Measurements from ENCODE around the gene ZNF565.
"Not testable (repeated sequence)": the region's sequence is repeated elsewhere in the genome, so short reads cannot be mapped to it uniquely, and the experiment has no call there.

ZNF565 gene

DNA sequence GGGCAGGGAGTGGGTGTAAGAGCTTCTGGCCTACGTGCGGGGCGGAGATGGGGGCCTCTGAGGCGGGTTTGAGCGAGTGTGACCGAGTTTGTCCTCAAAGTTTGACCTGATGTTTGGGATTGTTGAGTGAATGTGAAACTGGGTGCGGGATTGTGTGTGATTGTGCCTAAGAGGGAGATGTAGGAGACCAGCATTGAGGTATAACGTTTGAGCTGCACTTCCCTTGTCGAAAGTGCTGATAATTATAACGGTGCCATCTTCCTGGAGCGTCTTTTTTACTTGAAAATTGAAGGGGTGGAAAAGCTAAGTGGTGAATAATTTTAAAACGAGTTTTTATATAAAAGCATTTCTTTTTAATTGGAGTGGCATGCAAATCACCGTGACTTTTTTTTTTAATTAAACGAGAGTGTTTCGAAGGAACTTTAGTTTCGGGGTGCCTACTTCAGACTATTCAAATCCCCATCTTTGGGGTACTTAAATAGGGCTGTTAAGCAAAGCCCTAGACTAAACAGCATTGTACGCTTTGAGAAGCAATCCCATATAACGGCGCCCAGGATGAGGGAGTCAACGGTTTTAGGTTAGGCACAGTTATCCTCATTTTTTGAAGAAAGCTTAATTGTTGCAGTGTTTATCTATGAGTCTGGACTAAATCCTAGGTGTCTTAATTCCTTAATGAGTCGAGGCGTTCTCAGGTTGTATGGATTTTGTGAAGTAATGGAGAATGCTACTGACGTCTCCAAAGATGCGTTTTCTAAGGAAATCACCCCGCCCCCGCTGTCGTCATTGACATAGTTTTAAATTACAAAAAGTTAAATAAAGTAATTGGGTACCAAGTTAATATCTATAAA is 1.0 kb upstream of the ZNF565 start:
- DNase-seq, result peak; percentile 93

DNA sequence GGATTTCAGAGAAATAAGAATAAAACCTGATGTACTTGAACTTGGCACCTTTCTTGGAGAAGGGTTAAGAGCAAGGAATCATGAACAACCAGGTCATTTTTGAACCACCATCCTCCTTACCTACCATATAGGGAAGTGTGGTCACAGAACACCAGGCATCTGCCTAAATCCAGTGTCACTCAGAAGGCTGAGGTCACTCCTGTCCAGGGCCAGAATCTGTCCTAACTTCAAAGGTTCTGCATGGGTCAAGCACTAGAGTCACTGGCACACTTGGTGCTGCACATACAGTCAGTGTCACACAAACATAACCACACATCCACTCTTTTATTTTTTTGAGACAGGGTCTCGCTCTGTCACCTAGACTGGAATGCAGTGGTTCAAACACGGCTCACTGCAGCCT is 1.6 kb downstream of the ZNF565 start:
- no peak for DNase-seq

DNA sequence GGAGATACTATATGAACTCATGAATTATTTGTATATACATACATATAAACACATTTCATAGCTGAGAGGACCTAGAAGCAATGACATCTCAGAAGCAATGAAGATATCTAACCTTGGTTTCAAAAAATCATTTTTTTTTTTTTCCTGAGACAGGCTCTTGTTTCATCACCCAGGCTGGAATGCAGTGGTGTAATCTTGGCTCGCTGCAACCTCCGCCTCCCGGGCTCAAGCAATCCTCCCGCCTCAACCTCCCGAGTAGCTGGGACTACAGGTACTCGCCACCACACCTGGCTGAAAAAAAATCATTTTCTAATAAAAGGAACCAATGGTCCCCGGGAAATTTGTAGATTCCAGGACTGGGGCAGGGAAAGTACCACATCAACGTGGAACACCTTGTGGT is 4.0 kb downstream of the ZNF565 start:
- DNase-seq, result no peak

DNA sequence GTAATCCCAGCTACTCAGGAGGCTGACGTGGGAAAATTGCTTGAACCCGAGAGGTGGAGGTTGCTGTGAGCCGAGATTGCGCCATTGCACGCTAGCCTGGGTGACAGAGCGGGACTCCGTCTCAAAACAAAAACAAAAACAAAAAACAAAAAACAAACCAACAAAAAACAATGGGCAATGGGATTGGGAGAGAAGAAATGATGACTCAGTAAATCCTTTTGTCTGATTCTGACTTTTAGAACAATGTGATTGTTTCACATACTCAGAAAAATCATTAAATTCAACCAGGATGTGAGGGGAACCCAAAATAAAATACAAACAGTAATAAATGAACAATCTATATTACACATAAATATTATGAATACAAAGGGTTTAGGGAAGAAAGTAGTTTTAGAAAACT is 5.1 kb downstream of the ZNF565 start:
- DNase-seq, result no peak

DNA sequence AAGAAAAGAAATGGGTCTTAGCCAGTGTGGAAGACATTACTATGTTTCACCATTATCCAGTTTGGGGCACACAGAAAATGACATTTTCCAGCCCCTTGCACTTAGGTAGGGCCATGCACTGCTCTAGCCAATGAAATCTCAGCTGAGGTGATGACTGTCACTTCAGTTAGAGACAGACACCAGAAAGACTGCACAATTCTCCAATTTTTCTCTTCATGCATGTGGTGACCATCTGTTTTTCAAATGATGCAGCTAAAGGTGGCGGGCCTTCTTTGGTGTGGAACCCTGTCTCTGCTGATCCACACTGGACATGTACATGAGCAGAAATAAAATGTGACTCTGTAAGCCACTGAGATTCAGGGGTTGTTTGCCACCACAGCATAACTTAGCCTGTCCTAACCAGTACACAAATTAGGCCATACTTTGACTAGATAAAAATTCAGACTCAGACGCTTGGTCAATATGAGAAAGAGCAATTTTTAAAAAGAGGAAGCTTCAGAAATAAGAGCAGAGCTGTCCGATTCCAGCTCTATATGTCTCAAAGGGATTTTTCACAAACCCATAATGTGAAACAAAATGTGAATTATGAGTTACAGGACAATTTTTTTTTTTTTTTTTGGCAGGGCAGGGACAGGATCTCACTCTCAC is 6.7 kb downstream of the ZNF565 start:
- DNase-seq, result no peak

DNA sequence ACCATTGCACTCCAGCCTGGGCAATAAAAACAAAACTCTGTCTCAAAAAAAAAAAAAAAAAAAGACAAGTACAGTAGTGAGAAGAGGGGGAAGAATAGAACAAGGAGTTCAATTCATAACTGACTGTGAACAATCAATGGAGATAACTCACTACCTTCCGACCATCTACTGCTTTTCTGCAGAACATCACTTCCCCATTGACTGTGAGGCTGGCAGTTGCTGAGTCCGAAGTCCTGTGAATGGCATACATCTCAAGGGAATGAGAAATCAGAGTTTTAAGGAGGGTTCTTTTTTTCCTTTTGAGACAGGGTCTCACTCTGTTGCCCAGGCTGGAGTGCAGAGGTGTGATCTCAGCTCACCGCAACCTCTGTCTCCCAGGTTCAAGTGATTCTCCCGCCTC is 11.2 kb downstream of the ZNF565 start:
- no peak for DNase-seq

DNA sequence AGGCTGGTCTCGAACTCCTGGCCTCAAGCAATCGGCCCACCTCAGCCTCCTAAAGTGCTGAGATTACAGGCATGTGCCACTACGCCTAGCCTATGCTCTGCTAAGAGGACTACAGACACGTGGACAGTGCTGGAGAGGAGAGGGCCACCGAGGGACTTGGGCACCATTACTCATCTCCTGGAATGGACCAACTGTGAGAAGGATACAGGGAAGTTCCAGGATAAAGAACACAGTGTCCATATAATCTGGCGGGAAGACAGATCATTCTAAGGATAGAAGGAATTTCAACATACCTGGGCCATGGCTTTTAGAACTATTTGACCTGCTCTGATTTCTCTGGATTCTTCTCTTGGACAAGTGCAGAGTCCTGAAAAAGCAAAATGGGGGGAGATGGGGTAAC is 12.8 kb downstream of the ZNF565 start:
- no peak for DNase-seq

DNA sequence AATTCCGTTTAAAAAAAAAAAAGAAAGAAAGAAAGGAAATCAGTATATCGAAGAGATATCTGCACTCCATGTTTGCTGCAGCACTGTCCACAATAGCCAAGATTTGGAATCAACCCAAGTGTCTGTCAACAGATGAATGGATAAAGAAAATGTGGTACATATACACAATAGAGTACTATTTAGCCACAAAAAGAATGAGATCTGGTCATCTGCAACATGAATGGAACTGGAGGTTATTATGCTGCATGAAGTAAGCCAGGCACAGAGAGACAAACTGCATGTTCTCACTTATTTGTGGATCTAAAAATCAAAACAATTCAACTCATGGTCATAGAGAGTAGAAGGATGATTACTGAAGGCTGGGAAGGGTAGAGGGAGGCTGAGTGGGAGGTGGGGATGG is 16.3 kb downstream of the ZNF565 start:
- no peak for DNase-seq

DNA sequence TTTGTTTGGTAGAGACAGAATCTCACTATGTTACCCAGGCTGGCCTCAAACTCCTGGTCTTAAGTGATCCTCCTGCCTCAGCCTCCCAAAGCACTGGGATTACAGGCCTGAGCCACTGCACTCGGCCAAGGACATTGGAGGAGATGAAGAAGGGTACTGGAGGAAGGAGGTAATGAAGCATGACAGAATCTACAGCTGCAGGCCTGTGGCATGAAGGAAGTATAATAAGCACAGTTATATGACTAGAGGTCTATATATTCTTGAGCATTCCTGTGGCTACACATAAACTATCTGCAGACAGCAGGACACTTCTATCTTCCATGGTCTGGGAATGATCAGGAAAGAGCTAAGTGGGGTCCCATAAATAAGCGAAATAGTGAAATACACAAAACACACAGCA is 18.2 kb downstream of the ZNF565 start:
- DNase-seq, result no peak

DNA sequence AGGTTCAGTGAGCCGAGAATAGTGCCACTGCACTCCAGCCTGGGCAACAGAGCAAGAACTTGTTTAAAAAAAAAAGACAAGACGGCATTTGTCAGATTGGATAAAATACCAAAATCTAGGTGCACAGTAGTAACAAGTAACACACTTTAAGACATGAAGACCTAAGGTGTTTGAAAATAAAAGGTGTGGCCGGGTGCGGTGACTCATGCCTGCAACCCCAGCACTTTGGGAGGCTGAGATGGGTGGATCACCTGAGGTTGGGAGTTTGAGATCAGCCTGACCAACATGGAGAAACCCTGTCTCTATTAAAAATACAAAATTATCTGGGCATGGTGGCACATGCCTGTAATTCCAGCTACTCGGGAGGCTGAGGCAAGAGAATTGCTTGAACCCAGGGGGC is 27.7 kb downstream of the ZNF565 start:
- DNase-seq, result not testable (repeated sequence)

DNA sequence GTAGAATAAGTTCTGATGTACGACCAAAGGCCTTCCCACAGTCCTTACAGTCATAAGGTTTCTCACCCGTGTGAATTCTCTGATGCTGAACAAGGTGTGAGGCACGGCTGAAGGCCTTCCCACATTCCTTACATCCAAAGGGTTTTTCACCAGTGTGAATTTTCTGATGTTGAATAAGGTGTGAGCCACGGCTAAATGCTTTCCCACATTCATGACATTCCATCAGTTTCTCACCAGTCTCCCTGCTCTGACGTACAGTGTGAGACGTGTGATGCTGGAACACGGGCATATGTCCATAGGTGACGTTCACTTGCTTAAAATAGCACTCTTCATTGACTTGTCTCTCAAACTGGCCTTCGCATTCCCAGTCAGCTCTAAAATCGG is 31.2 kb downstream of the ZNF565 start:
- DNase-seq, result no peak

DNA sequence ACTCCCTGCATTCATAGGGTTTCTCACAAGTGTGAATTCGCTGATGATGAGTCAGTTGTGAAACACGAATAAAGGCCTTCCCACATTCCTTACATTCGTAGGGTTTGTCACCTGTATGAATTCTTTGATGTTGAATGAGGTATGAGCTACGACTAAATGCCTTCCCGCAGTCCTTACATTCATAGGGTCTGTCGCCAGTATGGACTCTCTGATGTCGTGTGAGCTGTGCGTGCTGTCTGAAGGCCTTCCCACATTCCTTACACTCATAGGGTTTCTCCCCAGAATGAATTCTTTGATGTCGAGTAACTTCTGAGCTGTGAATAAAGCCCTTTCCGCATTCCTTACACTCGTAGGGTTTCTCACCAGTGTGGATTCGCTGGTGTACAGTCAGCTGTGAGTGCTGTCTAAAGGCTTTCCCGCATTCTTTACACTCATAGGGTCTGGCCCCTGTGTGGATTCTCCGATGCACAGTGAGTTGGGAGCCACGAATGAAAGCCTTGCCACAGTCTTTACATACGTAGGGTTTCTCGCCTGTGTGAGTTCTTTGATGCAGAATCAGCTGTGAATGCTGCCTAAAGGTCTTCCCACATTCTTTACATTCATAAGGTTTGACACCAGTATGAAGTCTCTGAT is 31.7 kb downstream of the ZNF565 start:
- DNase-seq, result no peak

DNA sequence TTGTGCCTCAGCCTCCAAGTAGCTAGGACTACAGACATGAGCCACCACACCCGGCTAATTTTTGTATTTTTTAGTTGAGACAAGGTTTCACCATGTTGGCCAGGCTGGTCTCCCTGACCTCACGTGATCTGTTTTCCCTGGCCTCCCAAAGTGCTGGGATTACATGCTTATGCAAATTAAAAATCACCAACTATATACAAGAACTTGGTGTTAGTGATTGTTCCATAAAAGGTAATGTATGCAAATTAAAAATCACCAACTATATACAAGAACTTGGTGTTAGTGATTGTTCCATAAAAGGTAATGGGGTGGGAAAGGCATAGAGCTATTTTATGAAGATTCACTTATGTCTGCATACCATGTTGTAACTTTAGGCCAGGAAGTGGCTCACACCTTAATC is 35.4 kb downstream of the ZNF565 start:
- not testable (repeated sequence) for DNase-seq

DNA sequence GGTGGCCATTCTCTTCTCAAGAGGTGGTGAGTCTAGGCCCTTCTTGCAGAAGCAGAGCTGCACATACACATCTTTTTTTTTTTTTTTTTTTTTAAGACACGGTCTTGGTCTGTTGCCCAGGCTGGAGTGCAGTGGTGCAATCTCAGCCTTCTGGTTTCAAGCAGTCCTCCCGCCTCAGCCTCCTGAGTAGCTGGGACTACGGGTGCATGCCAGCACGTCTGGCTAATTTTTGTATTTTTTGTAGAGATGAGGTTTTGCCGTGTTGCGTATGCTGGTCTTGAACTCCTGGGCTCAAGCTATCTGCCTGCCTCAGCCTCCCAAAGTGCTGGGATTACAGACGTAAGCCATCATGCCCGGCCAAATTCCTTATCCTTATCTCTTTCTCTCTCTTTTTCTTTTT is 40.6 kb downstream of the ZNF565 start:
- DNase-seq, result not testable (repeated sequence)

DNA sequence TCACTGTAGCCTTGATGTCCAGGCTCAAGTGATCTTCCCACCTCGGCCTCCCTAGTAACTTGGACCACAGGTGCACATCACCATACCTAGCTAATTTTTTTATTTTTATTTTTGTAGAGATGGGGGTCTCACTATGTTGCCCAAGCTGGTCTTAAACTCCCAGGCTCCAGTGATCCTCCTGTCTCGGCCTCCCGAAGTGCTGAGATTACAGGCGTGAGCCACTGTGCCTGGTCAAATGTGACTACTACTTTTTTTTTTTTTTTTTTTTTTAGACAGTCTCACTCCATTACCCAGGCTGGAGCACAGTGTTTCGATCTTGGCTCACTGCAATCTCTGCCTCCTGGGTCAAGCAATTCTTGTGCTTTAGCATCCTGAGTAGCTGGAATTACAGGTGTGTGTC is 41.6 kb downstream of the ZNF565 start:
- DNase-seq, result no peak

DNA sequence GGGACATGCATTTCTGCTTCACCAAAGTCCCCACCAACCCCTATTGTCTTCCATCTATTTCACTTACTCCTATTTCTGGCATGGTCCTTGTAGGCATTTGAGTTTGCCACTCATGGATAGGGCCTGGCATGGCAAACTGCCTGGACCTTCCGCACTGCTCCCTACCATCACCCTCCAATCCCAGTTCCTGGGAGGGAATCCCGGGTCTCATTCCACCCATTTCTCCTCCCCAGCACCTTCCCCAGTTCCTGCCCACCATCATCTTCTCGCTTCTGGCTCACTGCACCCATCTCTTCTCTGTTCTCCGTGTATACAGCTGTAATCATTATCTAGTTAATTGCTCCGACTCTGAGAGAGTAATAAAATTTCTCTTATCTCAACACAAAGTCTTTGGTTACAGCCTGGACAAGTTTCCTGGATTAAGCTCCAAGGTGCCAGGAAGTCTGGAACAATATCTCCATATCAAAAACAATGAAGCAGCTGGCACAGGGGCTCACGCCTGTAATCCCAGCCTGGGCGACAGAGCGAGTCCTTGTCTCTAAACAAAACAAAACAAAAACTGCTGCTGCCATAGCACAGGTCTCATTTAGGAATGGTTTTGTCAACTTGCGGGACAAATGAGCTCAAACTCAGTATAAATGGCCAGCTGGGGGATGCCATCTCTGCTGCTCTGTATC is 45.2 kb downstream of the ZNF565 start:
- peak; percentile 53 for DNase-seq

DNA sequence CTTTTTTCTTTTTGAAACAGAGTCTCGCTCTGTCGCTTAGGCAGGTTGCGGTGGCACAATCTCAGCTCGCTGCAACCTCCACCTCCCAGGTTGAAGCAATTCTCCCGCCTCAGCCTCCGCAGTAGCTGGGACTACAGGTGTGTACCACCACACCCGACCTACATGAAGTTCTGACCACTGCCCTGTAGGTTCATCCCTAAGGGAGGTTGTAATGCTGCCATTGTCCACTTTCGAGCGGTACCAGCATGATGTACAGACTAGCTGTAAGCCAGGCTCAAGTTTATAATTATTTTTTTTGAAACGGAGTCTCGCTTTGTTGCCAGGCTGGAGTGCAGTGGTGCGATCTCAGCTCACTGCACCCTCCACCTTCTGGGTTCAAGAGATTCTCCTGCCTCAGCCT is 50.7 kb downstream of the ZNF565 start:
- no peak for DNase-seq

DNA sequence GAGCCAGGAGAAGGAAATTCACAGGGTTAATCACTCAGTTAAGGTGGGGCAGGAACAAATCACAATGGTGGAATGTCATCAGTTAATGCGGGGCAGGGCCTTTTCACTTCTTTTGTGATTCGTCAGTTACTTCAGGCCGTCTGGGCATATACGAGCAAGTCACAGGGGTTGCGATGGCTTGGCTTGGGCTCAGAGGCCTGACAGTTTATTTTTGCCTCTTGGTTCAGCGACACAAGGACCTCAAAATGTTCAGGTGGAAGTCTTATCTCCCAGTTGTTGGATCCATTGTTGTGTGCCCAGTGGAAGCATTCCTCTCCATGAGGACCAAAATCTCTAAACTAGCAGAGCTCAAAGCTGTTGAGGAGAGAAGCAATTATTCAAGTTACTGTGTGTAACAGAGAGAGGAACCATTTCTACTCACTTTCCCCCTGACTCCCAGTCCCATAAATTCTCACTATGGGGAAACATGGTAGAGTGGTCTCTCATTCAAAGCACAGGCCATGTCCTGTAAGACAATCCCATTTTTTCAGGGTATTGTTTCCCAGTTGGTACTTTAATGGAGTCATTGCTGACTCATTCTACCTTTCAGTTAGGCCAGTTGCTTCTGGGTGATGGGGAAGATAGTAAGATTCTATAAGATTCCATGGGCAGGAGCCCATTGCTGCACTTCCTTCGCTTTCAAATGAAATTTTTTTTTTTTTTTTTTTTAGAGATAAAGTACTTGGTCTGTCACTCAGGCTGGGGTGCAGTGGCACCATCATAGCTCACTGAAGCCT is 53.5 kb downstream of the ZNF565 start:
- no peak for DNase-seq

DNA sequence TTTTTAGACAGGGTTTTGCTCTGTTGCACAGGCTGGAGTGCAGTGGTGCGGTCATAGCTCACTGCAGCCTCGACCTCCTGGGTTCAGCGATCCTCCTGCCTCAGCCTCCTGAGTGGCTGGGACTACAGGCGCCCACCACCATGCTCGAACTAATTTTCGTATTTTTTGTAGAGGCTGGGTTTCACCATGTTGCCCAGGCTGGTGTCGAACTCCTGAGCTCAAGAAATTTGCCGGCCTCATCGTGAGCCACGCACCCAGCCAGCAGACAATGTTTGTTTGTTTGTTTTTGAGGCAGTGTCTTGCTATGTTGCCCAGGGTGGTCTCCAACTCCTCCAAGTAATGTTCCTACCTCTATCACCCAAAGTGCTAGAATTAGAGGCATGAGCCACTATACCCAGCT is 61.3 kb downstream of the ZNF565 start:
- DNase-seq, result no peak

DNA sequence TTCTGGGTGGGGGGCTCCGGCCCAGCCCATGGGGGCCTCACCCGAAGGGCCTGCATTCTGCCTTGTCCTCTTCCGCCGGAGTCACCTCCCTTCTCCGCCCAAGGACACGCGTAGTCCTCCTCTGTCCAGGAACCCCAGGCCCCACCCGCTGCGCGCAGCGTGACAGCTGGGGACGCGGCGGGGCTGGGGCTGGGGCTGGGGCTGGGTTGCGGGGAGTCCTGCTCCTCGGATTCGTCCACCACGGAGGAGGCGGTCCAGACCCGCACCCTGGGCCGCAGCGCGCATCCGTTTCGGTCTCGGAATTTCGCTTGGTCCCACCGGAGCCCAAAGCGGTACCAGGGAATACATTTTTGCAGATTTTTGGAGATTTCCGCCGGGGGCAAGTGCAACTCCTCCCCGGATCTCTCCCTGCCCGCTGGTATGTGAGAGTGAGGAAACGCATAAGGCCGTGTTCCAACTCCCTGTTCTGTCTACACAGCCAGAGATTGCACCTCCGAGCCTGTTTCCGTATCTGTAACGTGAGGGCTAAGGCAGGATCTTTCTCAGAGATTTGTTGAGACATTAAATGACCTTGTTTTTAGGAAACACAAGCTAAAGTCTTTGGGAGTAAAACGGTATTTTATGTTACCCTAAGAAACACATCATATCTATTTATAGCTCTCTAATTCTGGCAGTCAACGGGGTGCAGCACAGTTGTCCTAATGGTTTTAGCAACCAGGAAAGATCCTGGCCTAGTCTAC is 61.9 kb downstream of the ZNF565 start, which contains the start of gene COX7A1:
Gene COX7A1 (minus strand): TSS at position 96 of the 740 bp plus-strand sequence. CDS start 40 bp downstream, at position 56.
- DNase-seq, result peak; percentile 58

DNA sequence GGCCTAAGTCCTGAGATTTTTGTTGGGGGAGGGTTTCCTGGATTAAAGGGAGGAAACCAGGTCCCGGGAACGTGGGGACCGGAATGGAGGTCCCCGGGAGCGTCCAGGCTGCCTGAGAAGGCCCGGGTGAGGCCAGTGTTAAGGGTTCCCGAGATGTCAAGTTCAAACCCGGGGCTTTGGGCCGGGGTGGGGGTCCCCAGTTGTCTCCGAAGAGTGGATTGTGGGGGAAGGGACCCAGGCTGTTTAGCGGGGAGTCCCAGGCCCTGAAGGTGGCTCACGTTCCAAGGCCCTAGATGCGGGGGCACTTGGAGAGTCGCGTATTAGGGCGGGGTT is 62.5 kb downstream of the ZNF565 start:
- no peak for DNase-seq
